Glomerular visceral epithelial cell (primary cell): ENCODE data around the gene CLDN24.

Source experiments
- DNase-seq: peaks from one replicate; pipeline ENCODE4 v3.0.0-alpha.2; 2016; ENCODE audit errors: extremely low spot score

The CLDN24 gene

GRCh38 chr4:183321516-183321915 is 710 bp downstream of the CLDN24 start:
- DNase-seq: no peak

GRCh38 chr4:183321079-183321478 is 1.1 kb downstream of the CLDN24 start:
- DNase-seq: no peak

GRCh38 chr4:183320211-183321059 is 1.8 kb downstream of the CLDN24 start, which contains the start of gene CLDN22:
Gene CLDN22, minus strand, starts transcription at chr4:183320276. Its CDS starts 58 bp downstream, at chr4:183320218.
- DNase-seq: no peak

GRCh38 chr4:183318656-183319055 is 3.6 kb downstream of the CLDN24 start:
- DNase-seq: no peak

DNA sequence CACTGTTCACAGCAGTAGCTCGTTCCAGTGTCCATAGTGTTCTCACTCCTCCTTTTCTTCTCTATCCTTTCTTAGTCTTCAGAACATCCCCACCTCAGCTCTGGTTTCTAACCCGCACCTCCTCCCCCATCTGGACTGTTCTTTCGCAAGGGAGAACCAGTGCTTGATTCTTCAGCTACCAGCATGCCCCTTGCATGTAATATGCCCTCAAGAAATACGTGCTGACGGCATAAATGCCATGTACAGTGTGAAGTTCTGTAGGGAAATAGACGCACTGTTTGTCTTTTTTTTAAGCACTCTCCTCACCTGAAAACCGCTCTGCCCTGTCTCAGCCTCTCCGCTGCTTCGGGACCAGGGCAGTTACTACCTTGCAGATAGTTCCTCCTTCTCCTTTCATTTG is 7.4 kb downstream of the CLDN24 start:
- DNase-seq: no peak

DNA sequence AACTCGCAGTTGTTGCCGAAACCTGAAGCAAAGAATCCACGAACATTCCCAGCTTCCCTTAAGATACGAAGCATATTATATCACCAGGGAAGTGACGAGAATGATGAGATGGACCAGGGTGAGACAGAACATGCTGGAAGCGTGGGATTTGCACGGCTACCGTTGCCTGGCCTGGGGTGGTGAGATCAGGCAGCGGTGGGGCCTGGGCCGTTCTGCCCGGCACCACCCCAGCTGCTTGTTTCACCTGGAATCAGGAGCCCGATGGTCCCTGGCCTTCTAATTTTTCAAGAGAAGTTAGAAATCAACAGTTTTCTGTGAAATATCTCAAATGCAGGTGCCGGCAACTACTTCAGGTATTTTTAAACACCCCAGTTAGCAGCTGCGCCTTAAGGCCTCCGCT is 7.9 kb downstream of the CLDN24 start:
- DNase-seq: no peak

DNA sequence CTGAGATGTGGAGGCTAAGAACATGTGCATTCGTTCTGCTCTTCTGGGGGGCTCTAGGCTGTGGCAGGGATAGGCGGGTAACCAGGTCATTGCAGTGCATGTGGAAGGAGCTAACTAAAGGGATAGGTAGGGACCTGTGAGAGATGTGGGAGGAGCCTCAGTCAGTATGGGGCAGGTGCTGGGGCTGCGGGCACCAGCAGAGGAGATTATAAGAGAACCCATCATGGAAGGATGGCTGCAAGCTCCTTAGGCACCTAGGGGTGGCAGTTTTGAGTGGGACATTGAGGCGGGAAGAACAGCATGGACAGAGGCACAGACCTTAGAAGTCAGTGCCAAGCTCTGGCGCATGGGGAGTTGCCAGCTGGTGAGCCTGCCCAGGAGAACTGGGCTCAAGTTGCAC is 9.4 kb downstream of the CLDN24 start:
- no peak for DNase-seq

- DNase-seq: no peak
Measured at GRCh38 chr4:183306811-183307210, 15.4 kb downstream of the CLDN24 start.

DNA sequence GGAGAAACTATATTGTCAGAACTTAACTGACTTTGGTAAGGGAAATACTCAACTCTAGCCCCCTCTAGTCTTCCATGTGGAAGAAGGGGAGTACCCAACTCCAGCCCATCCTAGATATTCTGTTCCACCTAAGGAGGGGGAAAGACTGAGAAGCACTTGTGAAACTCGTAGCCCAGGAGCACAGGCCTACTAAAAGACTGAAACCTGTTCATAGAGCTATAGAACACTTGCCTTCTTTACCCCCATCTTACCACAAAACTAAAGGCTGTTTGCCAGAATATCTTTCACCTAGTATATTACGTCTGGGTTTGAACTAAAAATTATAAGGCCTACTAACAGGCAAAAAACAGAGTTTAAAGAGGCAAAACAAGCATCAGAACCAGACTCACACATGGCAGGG is 17.7 kb downstream of the CLDN24 start:
- no peak for DNase-seq

DNA sequence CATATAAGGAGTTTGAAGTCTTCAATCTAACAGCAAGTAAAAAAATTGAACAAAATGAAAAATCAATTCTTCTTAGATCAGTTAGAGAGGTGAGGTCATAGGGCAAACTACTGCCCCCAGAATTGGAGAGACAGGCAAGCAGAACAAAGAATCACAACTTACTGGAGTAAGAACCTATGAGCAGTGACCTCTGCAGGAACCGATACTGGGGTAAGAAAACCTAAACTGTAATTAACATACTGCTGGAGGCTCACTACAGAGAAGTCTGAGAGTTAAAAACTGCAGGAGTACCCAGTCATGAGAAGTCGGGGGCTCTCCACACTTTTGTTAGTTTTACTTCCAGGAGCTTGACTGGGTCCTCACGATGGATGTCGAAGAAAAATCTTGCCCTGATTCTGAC is 18.2 kb downstream of the CLDN24 start:
- no peak for DNase-seq

GRCh38 chr4:183303301-183303700 is 18.9 kb downstream of the CLDN24 start:
- DNase-seq: no peak

DNA sequence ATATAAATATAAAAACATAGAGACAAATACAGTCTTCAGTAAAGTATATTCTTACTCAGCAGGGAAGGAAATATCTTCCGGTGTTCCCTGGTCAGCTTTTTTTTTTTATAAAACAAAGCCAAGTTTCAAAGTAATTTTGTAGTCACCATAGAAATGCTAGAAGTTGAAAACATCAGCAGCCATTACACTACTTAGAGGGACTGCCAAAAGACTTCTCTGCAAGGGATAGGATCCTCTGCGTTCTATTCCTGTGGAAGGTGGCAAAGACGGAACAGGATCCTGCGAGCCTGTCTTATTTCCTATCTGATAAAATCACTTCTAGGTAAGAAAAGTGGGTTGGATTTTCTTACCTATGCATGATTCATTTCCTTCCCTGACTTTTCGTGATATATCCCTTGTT is 21.6 kb downstream of the CLDN24 start:
- DNase-seq: no peak

DNA sequence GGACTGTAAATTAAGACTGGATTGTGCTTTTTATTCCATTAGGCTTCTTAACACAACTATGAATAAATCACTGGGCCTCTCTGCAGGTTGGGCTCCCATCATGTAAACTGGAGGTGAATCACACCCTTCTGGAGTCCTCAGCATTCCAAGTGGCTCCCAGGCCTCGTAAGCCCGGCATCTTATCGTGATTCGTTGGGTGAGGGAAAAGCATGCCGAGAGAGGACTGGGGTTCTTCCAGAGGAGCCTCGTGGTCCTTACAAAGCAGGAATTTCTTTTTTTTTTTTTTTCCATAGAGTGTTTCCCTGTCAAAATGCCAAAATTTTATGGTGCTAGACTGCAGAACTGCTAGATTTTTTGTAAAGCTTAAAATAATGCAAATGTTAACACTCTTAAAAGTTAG is 22.2 kb downstream of the CLDN24 start:
- no peak for DNase-seq

DNA sequence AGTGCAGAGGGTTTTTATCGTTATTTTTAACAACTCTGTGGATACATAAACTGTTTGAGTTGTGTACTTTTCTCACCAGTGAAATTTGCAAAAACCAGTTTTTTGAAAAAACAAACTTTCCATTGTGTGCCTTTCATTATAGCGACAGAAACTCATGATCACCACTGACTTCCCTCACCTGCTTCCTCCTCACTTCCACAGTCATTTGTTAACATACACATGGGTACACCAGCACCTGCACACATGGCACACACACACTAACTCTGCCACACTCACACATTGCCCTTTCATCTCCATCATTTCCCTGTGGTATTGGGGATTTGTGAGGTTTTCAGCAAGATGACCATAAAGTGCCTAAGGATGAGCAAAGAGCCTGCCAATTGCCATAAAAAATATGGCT is 22.8 kb downstream of the CLDN24 start:
- DNase-seq: no peak

DNA sequence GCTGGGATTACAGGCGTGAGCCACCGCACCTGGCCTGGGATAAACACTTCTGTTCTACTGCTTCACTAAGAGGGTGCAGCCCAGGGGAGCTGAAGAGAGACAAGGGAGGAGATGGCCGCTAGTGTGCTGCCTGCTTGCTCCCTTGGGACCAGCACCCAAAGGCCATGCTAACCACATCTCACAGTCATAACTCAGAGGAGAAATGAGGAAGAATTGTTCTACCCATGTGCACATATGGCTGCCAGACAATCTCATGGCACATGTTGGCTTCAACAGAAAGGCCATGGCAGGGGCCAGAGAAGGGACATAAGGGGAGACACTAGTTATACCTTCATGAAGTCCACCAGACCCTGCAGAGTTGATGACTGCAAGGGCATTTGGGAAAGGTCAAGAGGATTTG is 24.6 kb downstream of the CLDN24 start:
- no peak for DNase-seq

DNA sequence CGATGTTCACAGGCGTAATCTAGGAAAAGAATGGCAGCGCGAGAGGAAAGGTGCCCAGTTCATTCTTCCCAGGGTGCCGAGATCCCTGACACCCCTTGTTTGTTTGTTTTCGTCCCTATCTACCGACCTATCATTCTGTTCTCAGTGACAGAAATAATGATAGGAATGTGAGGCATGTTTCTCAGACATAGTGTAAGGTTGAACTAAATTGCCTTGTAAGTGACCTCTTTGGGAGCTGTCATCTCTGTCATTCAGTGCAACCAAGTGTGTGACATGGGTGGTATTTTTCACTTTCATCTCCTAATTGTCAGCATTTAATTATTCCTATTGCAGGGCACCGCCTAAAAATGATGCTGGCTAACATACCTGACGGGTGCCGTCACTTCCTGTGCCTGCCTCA is 26.5 kb downstream of the CLDN24 start:
- DNase-seq: no peak

DNA sequence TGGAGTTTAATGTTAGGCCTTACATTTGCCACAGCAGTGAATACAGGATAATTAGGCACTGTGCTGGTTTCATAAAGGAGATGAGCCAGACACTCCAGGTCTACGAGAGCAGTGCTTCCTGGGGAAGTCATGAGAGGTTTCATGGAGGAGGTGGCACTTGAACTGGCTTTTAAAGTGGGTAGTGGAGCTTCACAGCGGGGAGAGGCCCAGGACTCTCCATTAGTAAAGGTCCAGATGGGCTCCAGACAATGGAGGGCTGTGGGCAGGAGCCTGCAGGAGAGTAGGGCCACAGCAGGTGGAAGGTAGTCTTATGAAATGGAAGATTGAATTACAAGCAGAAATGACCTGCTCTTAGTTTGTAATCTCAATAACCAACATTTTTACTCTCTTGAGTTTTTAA is 31.2 kb downstream of the CLDN24 start:
- no peak for DNase-seq

- no peak for DNase-seq
Measured at GRCh38 chr4:183289688-183290087, 32.5 kb downstream of the CLDN24 start.

GRCh38 chr4:183288955-183289354 is 33.3 kb downstream of the CLDN24 start:
- DNase-seq: no peak

DNA sequence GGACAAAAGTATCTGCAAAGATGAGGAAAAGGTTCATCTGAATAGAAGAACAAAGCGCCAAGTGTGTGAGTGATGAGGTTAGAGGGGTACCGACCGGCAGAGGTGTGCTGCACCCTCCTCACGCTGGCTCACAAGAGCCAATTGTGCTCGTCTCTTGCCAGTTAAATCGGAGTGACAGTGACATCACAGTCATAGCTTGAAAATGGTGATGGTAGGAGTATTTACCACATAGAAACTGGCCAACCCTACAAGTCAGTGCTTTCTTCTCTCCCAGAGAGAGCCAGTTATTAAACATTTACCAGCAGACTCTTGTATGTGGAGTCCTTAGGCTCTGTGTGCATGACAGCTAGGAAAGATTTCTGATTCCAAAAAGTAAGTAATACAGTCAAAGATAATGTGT is 34.5 kb downstream of the CLDN24 start:
- no peak for DNase-seq

DNA sequence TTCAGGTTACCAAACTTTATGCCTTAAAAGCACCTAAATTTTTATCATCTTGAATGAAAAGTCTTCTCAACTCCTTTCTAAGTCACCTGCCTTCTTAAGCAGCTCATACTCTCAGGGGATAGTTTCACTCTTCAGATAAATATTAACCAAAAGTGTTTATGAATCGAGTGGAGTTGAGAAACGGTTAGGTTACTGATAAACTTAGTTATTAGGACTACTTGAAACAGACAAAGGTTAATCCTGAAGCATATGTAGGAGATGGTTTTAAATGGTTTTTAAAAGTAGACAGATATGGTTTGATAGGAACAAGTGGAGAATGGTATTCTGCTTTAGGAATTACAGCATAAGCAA is 34.9 kb downstream of the CLDN24 start:
- DNase-seq: no peak

DNA sequence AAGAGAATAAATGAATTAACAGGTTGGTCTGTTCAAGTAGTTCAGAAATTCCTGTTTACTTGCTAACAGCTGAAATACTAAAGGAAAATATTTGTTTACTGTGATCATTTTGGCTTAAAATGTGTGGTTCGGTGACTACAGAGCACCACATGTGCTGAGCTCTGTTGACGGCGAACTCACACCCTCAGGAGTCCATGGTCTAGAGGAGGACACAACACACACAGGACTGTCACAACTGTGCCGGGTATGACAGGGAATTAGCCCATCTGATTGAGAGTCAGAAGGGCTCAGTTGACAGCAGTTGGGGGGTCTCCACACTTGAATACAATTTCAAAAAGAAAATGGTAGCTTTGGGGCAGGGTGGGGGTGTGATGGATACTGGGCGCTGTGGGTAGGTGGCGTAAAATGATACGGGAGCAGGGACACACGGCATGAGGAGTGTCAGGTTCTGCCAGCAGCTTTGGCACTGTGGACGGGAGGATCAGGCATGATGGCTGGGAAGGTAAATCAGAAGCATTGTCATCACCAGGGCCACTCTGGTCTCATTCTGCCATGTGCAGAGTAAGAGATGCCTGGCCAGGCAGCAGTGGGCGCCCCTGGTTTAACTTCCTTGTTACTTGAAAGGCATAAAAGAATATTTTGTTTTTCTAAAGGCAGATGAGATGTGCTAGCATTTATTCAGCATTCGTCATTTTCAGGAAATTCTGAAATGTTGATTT is 35.5 kb downstream of the CLDN24 start:
- no peak for DNase-seq

DNA sequence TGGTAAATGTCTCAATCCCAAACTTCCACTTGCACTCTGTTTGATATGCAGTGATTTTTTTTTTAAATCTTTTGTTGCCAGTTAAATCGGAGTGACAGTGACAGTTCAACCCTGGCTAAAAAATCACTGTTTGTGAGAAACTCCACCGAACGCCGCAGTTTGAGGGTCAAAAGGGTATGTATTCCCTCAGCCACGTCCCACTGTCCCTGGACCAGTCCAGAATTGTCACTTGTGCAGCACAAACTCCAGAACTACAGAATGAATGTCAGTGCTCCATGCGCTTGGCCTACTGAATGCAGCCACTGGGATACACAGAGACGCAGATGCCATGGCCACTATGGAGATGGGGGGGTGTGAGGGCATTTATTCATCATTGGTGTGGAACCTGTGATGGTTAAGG is 36.3 kb downstream of the CLDN24 start:
- no peak for DNase-seq
